ELR (cell line): ENCODE results near the gene NOLC1.

ENCODE experiments used
- DNase-seq: peaks from one replicate; pipeline ENCODE4 v3.0.0-alpha.2; 2015; ENCODE audit warnings: low read depth

NOLC1 gene

DNA sequence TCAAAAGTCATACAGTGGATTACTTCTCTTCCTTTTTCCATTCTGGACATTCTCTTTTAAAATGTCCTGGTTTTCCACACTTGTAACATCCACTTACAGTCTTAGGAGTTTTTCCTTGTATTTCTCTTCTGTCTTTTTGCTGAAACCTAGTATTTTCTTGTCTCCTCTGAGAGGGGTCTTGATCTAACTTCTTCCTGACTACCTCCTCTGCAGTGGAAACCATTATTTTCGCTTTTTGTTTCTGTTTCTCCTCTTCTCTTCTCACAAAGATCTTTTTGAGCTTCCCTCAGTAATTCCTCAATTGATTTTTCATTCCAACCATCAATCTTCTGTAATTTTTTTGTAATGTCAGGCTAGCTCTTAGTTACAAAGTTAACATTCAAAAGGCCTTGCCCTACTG is 50.2 kb downstream of the NOLC1 start:
- DNase-seq: no peak

DNA sequence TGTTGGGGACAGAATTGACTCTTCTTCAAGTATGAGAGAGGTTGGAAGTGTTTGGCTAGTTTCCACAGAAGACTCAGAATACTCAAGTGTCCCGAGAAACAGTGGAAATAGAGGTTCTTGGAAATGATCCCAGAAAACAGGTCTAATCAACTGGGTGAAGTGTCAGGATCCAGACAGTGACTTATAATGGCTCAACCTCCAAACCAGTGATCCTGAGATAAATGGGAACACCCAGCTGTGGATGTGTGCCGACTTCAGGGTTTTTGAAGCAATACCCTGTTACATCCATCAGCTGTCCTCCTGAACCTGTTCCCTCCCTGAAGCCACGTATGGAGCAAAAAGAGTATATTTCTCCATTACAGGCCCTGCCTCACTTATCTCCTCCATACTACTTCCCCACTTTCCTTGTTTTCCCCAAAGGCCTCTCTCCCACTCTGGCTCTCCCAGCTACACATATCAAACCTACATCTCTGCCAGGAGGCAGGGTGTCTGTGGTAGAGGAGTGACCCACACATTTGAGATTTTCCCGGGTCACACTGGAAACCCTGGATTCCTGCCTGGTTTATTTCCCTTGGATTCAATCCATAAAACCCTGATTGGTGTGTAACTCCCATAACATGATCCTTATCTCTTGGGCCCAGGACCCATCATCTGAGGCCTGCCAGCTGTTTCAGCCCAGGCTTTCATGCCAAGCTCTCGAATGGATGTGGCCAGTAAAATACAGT is 56.3 kb downstream of the NOLC1 start:
- no peak for DNase-seq

DNA sequence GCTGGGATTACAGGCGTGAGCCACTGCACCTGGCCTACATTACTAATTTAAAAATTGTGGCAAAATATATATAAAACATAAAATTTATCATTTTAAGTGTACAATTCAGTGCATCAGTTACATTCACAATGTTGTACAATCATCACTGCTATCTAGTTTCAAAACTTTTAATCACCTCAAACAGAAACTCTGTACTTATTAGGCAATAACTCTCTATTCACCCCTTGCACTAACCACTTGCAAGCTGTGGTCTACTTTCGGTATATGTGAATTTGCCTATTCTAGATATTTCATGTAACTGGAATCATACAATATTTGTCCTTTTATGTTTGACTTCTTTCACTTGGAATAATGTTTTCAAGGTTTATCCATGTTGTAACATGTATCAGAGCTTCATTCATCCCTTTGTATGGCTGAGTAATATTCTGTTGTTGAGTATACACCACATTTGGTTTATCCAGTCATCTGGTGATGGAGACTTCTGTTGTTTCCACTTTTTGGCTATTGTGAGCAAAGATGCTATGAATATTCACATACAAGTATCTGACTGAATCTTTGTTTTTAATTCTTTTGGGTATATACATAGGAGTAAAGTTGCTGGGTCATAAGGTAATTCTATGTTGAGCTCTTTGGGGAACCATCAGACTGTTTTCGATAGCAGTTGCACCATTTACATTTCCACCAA is 59.6 kb downstream of the NOLC1 start:
- no peak for DNase-seq
